Anterior cingulate cortex (tissue), 58 donors: ENCODE results near the gene GPR143.

ENCODE experiments used
- DNase-seq, 58 donors: peaks; one replicate each; lab custom pipeline; 2025; lab: John Stamatoyannopoulos, UW

Gene GPR143

DNA sequence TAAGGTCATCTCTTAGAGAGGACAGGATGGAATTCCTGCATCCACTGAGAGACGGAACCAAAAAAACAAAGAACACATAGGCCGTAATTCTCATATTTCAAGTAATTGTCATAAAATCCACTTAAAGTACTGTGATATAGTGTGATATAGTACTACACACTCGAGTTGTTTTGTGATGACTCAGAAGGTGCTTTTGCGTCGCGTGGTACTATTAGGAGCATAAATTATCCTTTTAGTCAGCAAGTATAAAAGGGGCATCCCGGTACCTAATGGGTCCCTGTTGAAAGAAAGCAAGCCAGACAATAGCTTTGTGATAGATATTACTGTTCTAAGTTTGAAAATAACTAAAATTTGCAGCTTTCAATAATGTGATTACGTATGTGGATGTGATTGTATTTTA lies 55.3 kb downstream of the GPR143 start:
- DNase-seq: no peak

DNA sequence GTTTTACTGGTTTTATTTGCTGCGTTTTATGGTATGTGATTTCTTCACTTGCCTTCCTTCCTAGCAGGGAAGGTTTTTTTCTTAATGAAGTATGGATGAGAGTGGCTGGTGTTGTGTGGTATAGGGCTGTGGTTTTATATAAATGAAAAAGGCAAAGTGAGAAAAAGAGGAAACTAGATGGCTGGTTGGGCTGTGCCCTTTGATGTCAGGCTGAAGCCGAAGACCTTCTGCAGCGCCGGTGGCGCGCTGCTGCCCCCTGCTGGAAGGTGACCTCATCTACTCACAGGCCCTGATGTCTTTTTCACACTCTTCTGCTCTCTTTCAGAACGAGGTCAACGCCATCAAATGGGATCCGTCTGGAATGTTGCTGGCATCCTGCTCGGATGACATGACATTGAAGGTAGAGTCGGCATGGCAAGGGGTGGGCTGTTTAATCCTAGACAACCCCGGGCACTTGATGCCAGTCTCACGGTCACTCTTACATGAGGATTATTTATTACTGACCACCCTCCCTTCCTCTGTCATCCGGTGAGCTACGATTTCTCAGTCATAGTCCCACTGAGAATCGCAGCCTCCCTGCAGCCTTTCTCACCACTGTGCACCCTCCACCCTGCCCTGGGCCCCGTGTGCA lies 56.6 kb downstream of the GPR143 start:
- DNase-seq: peak in 55 of 58 donors; percentile 0 to 82 (median 33)

DNA sequence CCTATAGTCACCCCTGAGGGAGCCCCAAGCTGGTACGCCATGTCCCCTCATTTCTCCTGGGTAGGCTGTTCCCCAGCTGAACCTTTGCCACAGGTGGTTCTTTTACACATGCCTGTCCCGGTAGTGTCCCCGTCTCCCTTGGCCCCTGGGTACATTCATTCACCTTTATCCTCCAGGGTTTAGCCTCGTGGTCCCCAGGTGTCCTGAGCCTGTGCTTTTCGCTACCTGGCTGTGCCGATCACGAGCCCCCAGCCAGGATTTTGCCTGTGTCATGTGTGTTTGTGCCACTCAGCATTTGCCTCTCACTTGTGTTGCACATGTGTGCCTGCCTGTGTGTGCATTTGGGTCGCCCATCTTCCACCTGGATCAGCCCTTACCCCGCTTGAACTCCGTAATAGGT lies 57.6 kb downstream of the GPR143 start:
- DNase-seq: no peak

DNA sequence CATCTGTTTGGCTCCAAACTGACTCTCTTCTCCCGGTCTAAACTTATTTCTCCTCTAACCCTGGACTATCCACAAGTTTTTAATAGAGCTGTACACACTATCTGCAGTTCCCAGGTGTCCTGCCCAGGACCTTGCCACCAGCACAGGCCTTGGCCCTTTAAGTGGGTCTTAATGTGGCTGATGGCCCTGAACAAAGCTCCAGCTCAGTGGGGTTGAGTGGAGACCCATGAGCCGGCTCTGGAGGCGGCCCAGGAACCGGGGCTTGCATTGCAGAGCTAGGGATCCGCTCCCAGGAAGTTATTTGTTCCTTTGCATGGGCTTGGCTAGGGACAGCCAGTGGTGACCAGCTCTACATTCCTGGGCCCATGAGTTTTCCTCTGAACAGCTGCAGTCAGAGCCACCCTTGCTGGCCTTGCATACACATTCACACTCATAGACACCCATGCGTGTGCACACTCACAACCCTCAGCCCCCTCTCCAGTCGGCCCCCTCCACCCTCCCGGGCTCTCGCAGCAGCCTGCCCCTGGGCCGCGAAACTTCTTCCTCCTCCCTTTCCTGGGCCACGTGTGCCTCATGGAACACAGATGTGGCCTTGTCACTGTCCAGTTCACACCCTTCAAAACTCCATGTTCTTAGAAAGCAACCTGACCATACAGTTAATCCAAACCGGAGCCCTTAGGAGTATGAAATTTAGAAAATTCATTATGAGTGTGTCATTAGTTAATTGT lies 58.2 kb downstream of the GPR143 start:
- no peak for DNase-seq

DNA sequence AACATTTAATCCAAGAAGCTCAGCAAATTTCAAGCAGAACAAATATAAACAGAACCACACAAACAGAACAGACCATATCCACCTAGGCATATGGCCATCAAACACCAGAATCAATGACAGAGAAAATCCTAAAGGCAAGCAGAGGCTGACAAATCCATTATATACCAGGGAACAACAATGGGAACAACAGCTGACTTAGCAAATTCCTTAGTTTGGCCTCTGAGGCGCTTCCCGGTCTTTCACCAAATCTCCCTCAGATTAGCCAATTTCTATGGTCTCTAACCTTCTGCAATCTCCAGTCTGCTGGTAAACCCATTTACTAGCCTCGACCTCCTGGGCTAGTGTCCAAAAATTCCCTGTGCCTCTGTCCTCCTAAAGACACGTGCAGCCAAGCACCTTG lies 59.2 kb downstream of the GPR143 start:
- DNase-seq: no peak

DNA sequence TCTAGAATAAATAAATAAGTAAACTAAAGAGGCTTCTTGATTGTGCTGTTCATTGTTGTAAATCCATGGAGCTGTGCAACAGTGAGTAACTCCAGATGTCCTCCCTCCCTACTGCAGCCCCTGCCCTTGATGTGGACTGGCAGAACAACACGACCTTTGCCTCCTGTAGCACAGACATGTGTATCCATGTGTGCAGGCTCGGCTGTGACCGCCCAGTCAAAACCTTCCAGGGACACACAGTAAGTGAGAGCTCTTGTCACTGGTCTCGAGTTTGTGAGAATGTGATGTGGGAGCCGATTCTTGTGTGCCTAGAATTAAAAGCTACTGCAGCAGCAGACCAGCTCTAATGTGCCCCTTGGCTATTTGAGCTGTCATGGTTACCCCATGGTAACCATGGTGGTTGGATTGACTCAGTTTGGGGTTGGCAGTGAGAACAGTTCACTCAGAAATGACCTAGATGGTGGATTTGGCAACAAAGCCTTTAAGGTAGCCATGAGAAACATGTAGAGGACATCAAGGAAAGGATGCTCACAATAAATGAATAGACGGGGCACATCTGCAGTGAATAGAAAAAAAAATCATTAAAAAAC lies 60.7 kb downstream of the GPR143 start:
- no peak for DNase-seq

DNA sequence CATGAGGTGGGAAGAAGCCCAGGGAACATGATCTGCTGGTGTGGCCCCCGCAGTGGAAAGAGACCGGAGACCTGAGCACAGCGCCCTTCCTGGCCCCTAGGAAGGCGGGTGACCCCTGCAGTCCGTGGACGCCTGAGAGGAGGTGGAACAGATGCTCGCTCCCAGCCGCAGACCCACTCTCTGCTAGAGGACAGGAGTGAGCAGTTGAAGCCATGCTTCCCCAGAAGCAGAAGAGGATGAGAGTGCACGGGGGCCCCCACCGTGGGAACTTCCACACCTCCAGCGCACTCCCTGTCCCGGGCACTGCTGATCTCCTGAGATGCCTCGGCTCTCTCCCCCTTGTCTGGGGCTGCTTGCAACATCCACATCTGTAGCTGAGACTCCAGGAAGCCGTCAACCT lies 62.2 kb downstream of the GPR143 start:
- DNase-seq: no peak

DNA sequence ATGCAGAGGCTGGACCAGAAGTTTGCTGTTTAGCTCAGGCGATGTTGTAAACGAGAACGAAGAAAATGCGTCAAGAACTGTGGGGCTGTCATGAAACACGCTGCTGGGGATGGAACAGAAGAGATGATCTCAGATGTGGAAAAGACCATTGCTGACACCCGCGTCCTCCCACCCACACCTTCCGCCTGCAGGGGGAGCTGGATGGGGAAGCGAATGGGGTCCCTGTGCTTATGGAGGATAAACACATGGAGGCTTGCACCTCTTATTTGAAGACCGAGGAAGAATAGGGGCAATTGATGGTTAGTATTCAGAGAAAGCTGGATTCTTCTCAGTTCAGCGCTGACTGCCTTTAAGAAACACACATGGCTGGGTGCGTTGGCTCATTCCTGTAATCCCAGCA lies 63.9 kb downstream of the GPR143 start:
- DNase-seq: no peak

DNA sequence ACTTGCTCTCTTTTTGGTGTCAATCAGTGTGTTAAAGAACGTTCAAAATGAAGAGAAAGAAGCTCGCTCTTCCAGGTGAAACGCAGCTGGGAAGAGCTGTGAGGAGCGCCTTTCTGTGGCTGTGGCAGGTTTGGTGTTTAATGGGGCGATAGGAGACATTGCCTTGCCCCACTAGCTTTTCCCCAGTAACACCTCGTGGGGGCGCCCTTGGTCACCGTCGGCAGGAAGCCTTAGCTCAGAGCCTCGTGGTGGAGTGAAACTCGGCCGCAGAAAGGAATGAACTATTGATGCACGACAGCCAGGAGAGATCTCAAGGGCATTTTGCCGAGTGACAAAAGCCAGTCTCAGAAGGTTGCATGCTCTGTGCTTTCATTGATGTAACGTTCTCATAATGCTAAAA lies 65.1 kb downstream of the GPR143 start:
- DNase-seq: no peak

DNA sequence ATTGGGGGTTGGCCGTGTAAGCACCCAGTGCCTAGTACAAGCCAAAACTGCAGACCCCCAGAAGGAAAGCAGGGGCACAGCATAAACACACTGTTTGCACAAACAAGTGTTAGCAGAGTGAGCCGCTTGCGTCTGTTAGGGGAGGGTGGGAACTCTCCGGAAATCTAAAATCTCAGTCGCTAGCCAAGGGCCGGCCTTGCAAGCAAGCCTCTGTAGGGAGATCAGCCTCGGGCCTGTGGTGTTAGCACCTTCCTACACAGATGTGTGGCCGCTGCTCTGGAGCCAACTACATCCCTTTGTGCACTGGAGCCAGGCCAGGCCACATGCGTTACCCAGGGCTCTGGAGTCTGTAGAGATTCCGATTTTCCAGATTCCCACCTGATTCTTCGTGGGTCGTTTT lies 67.1 kb downstream of the GPR143 start:
- DNase-seq: no peak

DNA sequence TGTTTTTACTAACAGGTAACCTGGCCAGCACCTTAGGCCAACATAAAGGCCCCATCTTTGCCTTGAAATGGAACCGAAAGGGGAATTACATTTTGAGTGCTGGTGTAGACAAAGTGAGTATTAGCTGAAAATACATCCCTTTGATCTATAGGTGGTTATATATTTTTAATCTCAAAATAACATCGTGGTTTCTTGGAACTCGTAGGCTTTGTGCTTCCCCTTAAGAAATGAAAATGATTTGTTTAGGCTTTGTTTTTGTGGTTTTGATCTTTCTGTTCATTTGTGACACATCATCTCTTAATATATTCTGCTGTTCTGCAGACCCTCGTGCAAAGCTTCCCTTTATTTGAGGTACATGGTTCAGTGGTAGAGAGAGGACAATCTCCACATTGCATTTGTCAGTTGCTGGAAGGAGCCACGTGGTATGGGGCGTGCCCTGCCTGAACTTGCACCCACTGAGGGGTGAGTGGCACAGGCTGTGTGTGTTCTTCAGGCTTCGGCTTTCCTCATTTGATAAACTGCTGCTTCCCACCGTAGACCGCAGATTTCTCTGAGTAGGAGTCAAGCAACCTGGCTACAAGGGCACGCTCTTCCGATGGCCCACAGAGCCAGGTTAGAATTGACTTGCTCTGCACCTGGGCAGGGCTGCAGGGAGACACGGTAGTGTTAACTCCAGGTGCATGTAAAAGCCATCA lies 72.2 kb downstream of the GPR143 start:
- no peak for DNase-seq

DNA sequence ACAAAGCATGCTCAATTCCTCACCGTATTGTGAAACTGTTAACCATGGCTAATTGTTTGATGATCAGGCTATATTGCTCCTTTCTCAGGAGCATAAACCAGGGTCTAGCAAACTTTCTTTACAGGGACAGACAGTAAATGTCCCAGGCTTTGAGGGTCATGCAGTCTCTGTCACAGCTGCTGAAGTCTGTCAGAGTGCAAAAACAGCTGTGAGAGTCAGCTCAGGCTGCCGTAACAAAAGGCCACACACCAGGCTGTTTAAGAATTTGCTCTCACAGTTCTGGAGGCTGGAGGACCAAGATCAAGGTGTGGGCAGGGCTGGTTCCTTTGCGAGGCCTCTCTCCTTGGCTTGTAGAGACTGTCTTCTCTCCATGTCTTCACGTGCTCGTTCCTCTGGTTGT lies 75.6 kb downstream of the GPR143 start:
- no peak for DNase-seq

DNA sequence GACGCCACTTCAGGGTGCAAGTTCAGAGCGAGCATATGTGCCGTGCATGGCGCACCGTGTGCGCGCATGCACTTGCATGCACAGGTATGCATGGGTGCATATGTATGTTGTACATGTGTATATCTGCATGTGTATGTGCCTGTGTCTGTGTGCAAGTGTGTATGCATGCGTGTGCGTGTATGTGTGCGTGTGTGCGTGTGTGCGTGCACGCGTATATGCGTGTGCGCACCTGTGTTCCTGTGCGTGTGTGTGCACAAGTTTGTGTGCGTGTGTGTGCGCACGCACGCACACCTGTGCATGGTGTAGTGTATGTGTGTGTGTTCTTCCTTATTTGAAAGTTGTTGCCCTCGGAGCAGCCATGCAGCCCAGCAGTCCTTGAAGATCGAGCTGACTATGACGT lies 76.8 kb downstream of the GPR143 start:
- no peak for DNase-seq

DNA sequence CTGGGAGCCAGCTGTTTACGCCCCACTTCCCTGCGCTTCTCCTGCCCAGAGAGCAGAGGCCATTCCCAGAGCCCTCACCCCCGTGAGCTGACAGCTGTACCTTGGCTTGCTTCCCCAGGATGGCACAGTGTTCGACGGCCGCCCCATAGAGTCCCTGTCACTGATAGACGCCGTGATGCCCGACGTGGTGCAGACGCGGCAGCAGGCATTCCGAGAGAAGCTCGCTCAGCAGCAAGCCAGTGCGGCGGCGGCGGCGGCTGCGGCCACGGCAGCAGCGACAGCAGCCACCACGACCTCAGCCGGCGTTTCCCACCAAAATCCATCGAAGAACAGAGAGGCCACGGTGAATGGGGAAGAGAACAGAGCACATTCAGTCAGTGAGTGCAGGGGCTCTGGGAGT lies 77.7 kb downstream of the GPR143 start:
- DNase-seq: no peak

DNA sequence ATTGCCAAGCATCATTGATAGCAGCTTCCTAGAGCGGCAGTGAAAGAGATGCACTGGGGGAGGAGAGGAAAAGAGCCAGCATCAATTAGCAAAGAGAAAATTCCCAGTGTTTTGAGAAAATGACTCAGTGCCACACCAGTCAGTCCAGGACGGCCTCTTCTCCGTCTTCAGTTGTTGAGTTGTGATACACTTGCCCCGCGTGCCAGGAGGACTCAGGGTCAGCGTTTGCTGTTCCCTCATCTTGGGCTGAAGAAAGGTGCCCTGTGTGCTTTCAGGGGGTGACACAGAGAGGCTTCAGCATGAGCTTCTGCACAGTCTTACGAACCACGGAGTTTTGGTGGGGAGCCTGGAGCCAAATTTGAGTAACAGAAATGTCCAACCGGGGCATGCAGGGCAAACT lies 82.3 kb downstream of the GPR143 start:
- DNase-seq: no peak

DNA sequence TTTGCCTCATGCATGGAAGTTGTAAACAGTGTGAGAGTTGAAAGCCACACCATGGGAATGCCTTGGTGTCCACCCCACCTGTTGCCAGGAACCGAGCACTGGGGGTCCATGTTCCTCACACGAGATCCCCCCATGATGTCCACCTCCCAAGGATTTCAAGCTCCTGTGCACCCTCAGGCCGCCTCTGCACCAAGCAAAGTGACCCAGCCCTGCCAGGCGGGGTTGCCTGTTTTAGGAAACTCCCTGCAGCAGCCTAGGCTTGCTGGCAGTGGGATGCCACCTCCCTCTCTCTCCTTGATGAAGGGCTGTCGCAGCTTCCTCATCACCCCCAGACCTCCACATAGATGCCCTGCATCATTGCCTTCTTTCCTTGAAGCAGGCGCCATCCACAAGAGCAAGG lies 82.8 kb downstream of the GPR143 start:
- no peak for DNase-seq

DNA sequence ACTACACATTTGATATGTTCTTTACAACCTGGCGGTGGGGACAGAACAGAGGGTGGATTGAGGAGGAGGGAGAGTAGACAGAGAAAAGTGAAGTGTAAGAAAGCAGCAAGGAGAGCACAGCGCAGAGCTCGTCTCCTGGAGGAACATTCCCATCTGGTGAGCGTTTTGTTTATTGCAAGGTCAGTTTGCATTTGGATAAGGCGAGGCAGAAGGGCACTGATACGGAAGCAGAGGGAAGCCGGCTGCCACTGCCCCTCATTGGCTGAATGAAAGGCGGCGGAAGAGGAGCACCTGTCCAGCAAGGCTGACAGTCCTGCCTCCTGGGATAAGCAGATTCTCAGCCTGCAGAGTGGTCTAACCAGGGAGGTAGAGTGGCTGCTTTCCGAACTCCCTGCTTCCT lies 83.2 kb downstream of the GPR143 start:
- DNase-seq: peak in 2 of 58 donors; percentile 0 to 1

DNA sequence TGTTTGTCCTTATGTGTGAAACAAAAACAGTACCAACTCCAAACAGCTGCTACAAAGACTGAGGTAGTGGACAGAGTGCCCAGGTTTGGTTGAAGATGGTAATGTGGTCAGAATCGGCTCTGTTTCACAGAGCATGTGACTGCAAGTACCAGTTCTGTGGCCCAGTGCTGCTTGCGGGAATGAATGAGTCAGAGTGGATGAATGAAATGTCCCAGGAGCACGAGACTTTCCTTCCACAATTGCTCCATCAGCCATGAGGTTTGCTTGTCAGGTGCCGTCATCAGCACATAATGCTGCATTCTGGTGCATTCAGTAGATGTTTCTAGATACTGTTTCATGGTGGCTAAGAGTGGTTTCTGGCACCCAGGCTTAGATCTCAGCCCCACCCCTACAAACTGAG lies 84.2 kb downstream of the GPR143 start:
- no peak for DNase-seq

DNA sequence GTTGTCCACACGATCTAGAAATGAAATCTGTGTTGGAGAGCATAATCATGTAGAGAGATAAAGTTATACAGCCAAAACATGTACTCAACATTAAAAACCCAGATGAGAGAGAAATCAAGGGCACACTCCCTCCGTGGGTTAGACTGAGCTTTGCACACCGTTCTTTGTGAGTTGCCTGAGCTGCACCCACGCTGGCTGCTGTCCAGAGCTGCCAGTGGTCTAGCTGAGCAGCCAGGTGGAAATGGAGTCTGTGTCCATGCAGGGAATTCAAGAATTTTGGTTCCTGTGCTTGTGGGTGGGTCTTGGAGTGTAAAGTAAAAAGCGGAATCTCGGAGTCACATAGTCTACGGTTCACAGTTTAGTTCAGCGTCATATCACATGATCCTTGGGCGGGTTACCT lies 84.6 kb downstream of the GPR143 start:
- DNase-seq: no peak

DNA sequence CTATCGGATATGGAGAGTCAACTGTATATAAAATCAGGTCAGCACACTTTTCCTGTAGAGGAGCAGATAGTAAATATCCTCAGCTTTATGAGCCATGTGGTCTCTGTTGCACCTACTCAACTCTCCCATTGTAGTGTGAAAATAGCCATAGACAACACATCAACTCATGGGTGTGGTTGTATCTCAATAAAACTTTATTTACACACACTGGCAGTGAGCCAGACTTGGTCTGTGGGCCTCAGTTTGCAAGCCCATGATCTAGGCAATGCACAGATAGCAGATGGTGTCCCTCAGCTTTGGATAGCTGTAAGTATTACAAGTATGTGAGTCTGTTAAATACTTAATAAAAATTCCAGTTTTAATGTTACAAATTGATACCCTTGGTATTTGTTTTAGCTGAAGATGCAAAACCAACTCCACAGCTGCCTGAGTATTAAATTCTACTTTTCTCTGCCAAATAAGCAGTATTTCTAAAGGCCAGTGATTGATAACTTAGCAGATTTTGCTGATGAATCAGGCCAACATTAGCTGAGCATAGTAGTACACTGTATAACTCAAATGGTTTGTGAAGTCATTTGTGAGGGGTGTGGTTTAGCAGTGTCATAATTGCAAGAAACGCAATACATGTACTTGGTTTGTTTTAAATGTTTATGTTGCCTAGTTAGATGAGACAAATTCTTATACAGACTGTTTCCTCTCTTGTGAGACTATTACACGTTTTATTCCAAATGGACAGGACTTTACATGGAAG lies 87.3 kb downstream of the GPR143 start:
- no peak for DNase-seq
